ENCODE results near the gene TSG101. TPM values are rescaled to one million over a fixed set of nuclear protein-coding genes. Genes with fewer than 3 reads are reported as not detected.
A peak's percentile ranks its signal among the peaks of the same experiment; 100 is the strongest.

The TSG101 gene
- total RNA-seq, 4 donors from 2014 or later = 60.1 to 72.8 (median 66.5) TPM

- Histone ChIP-seq H3K36me3 (peaks cover 0 to 89% of the 10 kb centered on the region in 2 donors), H3K27me3 (no peaks in the 10 kb centered on the region), H3K9me3 (no peaks in the 10 kb centered on the region), H3K27ac (no peak overlapping the region), H3K4me3 (no peak overlapping the region), H3K4me1 (no peaks in the 10 kb centered on the region)
- TF ChIP-seq POLR2A (IDR thresholded peaks at IDR 0.05) (no peak), CTCF (IDR thresholded peaks at IDR 0.05) (no peak), EP300 (IDR thresholded peaks at IDR 0.05) (no peak), POLR2AphosphoS5 (IDR thresholded peaks at IDR 0.05) (no peak)
- ATAC-seq = no peak
Observed at GRCh38 chr11:18564149-18564548, 37.4 kb upstream of the TSG101 start.

DNA sequence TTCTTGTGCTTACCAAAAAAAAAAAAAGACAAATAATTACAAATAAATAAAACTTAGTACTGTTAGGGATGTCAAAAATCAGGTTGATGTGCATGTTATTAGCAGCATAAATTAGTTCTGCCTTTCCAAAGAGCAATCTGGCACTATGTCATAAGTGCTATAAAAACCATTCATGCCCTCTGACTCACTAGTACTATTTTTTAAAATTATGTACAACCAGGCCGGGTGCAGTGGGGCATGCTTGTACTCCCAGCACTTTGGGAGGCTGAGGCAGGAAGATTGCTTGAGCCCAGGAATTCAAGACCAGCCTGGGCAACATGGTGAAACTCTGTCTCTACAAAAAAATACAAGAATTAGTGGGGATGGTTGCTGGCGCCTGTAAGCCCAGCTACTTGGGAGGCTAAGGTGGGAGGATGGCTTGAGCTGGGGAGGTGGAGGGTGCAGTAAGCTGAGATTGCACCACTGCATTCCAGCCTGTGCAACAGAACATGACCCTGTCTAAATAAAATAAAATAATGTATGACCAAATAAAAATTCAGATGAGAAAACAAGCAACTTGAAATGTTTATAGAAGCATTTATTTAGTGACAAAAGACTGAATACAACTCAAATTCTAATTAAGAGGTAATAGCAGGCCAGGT lies 36.5 kb upstream of the TSG101 start:
- no peak overlapping the region for H3K27ac ChIP-seq
- no peak for TF ChIP-seq CTCF (IDR thresholded peaks at IDR 0.05)
- TF ChIP-seq POLR2AphosphoS5 (IDR thresholded peaks at IDR 0.05) = no peak
- no peak for TF ChIP-seq POLR2A (IDR thresholded peaks at IDR 0.05)
- TF ChIP-seq EP300 (IDR thresholded peaks at IDR 0.05) = no peak
- H3K4me3 ChIP-seq = no peak overlapping the region
- H3K36me3 ChIP-seq = peaks cover 0 to 93% of the 10 kb centered on the region in 2 donors
- H3K4me1 ChIP-seq = no peaks in the 10 kb centered on the region
- no peak for ATAC-seq
- WGBS, 2 donors (ENCODE audit: low coverage in 1 of 2) = 88 to 100% methylated on average over 1 to 2 of the region's 2 CpGs
- H3K9me3 ChIP-seq = no peaks in the 10 kb centered on the region
- no peaks in the 10 kb centered on the region for H3K27me3 ChIP-seq

GRCh38 chr11:18548001-18548400 lies 21.3 kb upstream of the TSG101 start:
- 71 to 82% methylated on average over 2 of the region's 2 CpGs for WGBS, 2 donors (ENCODE audit: low coverage in 1 of 2)

GRCh38 chr11:18540207-18541009 lies 13.7 kb upstream of the TSG101 start:
- Histone ChIP-seq H3K36me3 (peaks cover 0 to 59% of the 10 kb centered on the region in 2 donors), H3K4me1 (no peaks in the 10 kb centered on the region), H3K4me3 (no peak overlapping the region), H3K27ac (no peak overlapping the region), H3K9me3 (no peaks in the 10 kb centered on the region), H3K27me3 (no peaks in the 10 kb centered on the region)
- 40 to 73% methylated on average over 1 of the region's 1 CpG for WGBS, 2 donors (ENCODE audit: low coverage in 1 of 2)
- ATAC-seq = no peak
- TF ChIP-seq POLR2AphosphoS5 (IDR thresholded peaks at IDR 0.05) = no peak
- TF ChIP-seq EP300 (IDR thresholded peaks at IDR 0.05) = no peak
- no peak for TF ChIP-seq POLR2A (IDR thresholded peaks at IDR 0.05)
- TF ChIP-seq CTCF (IDR thresholded peaks at IDR 0.05) = peak in 2 of 4 experiments; percentile 23 to 26

More at GRCh38 chr11:18548001-18548400, 21.3 kb upstream of the TSG101 start:
- H3K27ac ChIP-seq = no peak overlapping the region
- H3K4me3 ChIP-seq = no peak overlapping the region
- no peaks in the 10 kb centered on the region for H3K4me1 ChIP-seq
- no peak for ATAC-seq
- no peaks in the 10 kb centered on the region for H3K27me3 ChIP-seq
- TF ChIP-seq POLR2A (IDR thresholded peaks at IDR 0.05) = no peak
- no peak for TF ChIP-seq POLR2AphosphoS5 (IDR thresholded peaks at IDR 0.05)
- no peak for TF ChIP-seq CTCF (IDR thresholded peaks at IDR 0.05)
- TF ChIP-seq EP300 (IDR thresholded peaks at IDR 0.05) = no peak
- H3K9me3 ChIP-seq = no peaks in the 10 kb centered on the region
- peaks cover 0 to 89% of the 10 kb centered on the region in 2 donors for H3K36me3 ChIP-seq

All from gastroesophageal sphincter (tissue), 4 donors.